Lower leg skin (tissue), 3 donors: Measurements from ENCODE around the gene TRDMT1.
"Not testable (repeated sequence)": the region's sequence is repeated elsewhere in the genome, so short reads cannot be mapped to it uniquely, and the experiment has no call there.

Source experiments
- CTCF ChIP-seq, 3 donors: fragments of 450-650 bp; IDR thresholded peaks; one replicate each; pipeline ENCODE4 v1.5.1; 2016; ENCODE audit warnings: antibody characterized with exemption in 3 of 3, mild to moderate bottlenecking in 3 of 3, moderate library complexity in 2 of 3
- POLR2A ChIP-seq, 2 donors: fragments of 450-650 bp; IDR thresholded peaks; one replicate each; pipeline ENCODE4 v1.6.1; 2016 to 2017; ENCODE audit warnings: antibody characterized with exemption in 2 of 2, mild to moderate bottlenecking in 1 of 2, moderate library complexity in 1 of 2

- not testable (repeated sequence) for TF ChIP-seq CTCF, POLR2A (IDR thresholded peaks at IDR 0.05)
Observed at GRCh38 chr10:17114878-17115444, 86.5 kb downstream of the TRDMT1 start.
